ENCODE results near the gene SCUBE3. TPM values are rescaled to one million over a fixed set of nuclear protein-coding genes. Genes with fewer than 3 reads are reported as not detected.
A peak's percentile ranks its signal among the peaks of the same experiment; 100 is the strongest.

The SCUBE3 gene
- total and polyA plus RNA-seq, 3 experiments from 2014 or later = 0.07 to 0.18 (median 0.07) TPM

DNA sequence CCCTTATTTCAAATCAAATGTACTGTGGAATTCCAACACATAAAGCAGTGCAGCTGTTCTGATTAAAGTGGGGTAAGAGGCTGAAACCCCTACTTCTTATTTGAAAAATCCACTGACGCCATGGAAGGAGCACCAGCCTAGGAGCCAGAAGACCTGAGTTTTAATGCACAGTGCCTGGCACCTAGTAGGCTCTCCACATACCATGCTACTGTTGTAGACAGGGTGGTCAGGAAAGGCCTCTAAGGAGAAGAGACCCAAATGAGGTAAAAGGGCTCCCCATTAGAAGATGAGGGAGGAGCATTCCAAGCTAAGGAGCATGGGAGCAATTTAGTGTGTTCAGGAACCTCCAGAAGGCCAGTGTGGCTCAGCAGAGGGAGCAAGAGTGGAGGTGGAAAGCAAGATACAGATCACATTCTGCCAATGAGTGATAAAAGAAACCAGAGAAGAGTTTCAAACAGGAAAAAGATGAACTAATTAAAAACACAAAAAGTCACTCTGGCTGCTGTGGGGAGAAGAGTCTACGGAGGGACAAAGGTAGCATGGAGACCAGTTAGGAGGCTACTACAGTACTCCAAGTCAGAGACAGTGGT, 34.0 kb downstream of the SCUBE3 start:
- no peak overlapping the region for H3K4me3 Mint-ChIP-seq
- peak overlapping the region in 5 of 8 donors; percentile 3 to 75 (median 7) for H3K27ac Mint-ChIP-seq
- H3K27me3 Mint-ChIP-seq = no peaks in the 10 kb centered on the region
- peaks cover 0 to 10% (median 6%) of the 10 kb centered on the region in 3 donors for H3K4me1 Mint-ChIP-seq
- Histone ChIP-seq H3K27me3 (ENCODE audit: insufficient read depth, low read length, poor library complexity, severe bottlenecking) (no peaks in the 10 kb centered on the region), H3K36me3 (ENCODE audit: insufficient read depth, low read length) (no peaks in the 10 kb centered on the region), H3K9me3 (ENCODE audit: low read length) (no peaks in the 10 kb centered on the region), H3K4me1 (ENCODE audit: insufficient read depth, low read length) (peaks cover 8% of the 10 kb centered on the region), H3K4me3 (ENCODE audit: low read length) (no peak overlapping the region), H3K27ac (ENCODE audit: low read depth, low read length) (no peak overlapping the region)
- DNase-seq = no peak
- ChIA-PET POLR2A (no interaction called here), CTCF (no interaction called here)
- peaks cover 3 to 26% (median 7%) of the 10 kb centered on the region in 3 donors for H3K36me3 Mint-ChIP-seq
- H3K9me3 Mint-ChIP-seq = no peaks in the 10 kb centered on the region

DNA sequence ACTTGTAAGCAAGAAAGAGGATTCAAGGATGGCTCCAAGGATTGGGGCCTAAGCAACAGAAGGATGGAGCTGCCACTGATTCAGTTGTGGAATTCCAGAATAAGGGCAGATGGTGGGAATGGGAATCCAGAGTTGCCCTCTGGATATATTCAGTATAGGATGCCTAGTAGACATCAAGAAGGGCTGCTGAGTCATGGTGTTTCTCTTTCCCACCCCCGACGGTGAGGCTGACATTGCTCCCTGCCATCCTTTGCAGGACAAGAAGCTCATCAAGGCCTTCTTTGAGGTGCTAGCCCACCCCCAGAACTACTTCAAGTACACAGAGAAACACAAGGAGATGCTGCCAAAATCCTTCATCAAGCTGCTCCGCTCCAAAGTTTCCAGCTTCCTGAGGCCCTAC, 34.5 kb downstream of the SCUBE3 start:
- H3K27me3 Mint-ChIP-seq = no peaks in the 10 kb centered on the region
- H3K9me3 ChIP-seq (ENCODE audit: low read length) = no peaks in the 10 kb centered on the region
- CTCF ChIA-PET = interaction anchor here (0.6 kb wide), 1 partner anchor 1177 kb away, joined by 3 read pairs; no protein-coding TSS in a partner anchor
- H3K4me3 Mint-ChIP-seq = no peak overlapping the region
- no peak overlapping the region for H3K4me3 ChIP-seq (ENCODE audit: low read length)
- H3K27me3 ChIP-seq (ENCODE audit: insufficient read depth, low read length, poor library complexity, severe bottlenecking) = no peaks in the 10 kb centered on the region
- H3K9me3 Mint-ChIP-seq = no peaks in the 10 kb centered on the region
- DNase-seq = no peak
- peaks cover 3 to 26% (median 7%) of the 10 kb centered on the region in 3 donors for H3K36me3 Mint-ChIP-seq
- no peaks in the 10 kb centered on the region for H3K36me3 ChIP-seq (ENCODE audit: insufficient read depth, low read length)
- peaks cover 0 to 12% (median 6%) of the 10 kb centered on the region in 3 donors for H3K4me1 Mint-ChIP-seq
- POLR2A ChIA-PET = no interaction called here
- peak overlapping the region in 2 of 8 donors; percentile 7 to 61 for H3K27ac Mint-ChIP-seq
- no peak overlapping the region for H3K27ac ChIP-seq (ENCODE audit: low read depth, low read length)
- peaks cover 8% of the 10 kb centered on the region for H3K4me1 ChIP-seq (ENCODE audit: insufficient read depth, low read length)

DNA sequence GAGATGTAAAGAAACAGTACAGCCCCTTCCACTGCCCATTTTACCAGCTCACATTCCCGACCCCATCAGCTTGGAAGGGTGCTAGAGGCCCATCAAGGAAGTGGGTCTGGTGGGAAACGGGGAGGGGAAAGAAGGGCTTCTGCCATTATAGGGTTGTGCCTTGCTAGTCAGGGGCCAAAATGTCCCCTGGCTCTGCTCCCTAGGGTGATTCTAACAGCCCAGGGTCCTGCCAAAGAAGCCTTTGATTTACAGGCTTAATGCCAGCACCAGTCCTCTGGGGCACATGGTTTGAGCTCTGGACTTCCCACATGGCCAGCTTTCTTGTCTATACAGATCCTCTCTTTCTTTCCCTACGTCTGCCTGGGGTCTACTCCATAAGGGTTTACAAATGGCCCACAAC, 35.2 kb downstream of the SCUBE3 start:
- H3K27ac ChIP-seq (ENCODE audit: low read depth, low read length) = no peak overlapping the region
- H3K4me3 ChIP-seq (ENCODE audit: low read length) = no peak overlapping the region
- Mint-ChIP-seq H3K27me3 (no peaks in the 10 kb centered on the region), H3K4me1 (peaks cover 0 to 16% (median 7%) of the 10 kb centered on the region in 3 donors), H3K36me3 (peaks cover 3 to 25% (median 7%) of the 10 kb centered on the region in 3 donors), H3K27ac (peak overlapping the region in 3 of 8 donors; percentile 57 to 91 (median 61)), H3K4me3 (no peak overlapping the region), H3K9me3 (no peaks in the 10 kb centered on the region)
- H3K36me3 ChIP-seq (ENCODE audit: insufficient read depth, low read length) = no peaks in the 10 kb centered on the region
- H3K4me1 ChIP-seq (ENCODE audit: insufficient read depth, low read length) = peaks cover 8% of the 10 kb centered on the region
- ChIA-PET POLR2A (no interaction called here), CTCF (interaction anchor here (3.1 kb wide), 1 partner anchor 8 kb away, joined by 15 read pairs; no protein-coding TSS in a partner anchor)
- no peaks in the 10 kb centered on the region for H3K27me3 ChIP-seq (ENCODE audit: insufficient read depth, low read length, poor library complexity, severe bottlenecking)
- H3K9me3 ChIP-seq (ENCODE audit: low read length) = no peaks in the 10 kb centered on the region
- DNase-seq = no peak

DNA sequence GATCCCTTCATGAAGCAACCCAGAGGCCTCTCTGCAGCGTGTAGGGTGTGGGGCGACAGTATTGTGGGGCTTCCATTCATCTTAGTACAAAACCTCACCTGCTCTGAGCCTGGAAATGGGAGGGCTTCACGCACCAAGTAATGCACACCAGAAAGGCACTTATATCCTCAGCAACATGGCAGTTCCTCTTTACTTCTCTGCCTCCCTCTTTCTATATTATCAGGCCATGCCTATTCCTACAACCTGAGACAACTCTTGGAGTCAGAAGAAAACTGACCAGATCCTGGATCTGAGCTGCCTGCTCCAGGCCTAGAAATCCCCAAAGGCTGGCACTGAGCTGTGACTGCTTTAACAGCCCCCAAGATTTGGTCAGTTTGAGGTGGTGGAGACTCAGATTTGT, 38.2 kb downstream of the SCUBE3 start:
- Mint-ChIP-seq H3K27ac (no peak overlapping the region), H3K27me3 (no peaks in the 10 kb centered on the region), H3K4me1 (peaks cover 0 to 16% (median 7%) of the 10 kb centered on the region in 3 donors), H3K36me3 (peaks cover 0 to 3% (median 2%) of the 10 kb centered on the region in 3 donors), H3K4me3 (no peak overlapping the region), H3K9me3 (no peaks in the 10 kb centered on the region)
- no peak overlapping the region for H3K27ac ChIP-seq (ENCODE audit: low read depth, low read length)
- no peaks in the 10 kb centered on the region for H3K36me3 ChIP-seq (ENCODE audit: insufficient read depth, low read length)
- no peaks in the 10 kb centered on the region for H3K27me3 ChIP-seq (ENCODE audit: insufficient read depth, low read length, poor library complexity, severe bottlenecking)
- no peak for DNase-seq
- CTCF ChIA-PET = interaction anchor here (0.6 kb wide), 1 partner anchor 11 kb away, joined by 3 read pairs; no protein-coding TSS in a partner anchor
- POLR2A ChIA-PET = no interaction called here
- H3K4me3 ChIP-seq (ENCODE audit: low read length) = no peak overlapping the region
- H3K9me3 ChIP-seq (ENCODE audit: low read length) = no peaks in the 10 kb centered on the region
- H3K4me1 ChIP-seq (ENCODE audit: insufficient read depth, low read length) = peaks cover 8% of the 10 kb centered on the region

DNA sequence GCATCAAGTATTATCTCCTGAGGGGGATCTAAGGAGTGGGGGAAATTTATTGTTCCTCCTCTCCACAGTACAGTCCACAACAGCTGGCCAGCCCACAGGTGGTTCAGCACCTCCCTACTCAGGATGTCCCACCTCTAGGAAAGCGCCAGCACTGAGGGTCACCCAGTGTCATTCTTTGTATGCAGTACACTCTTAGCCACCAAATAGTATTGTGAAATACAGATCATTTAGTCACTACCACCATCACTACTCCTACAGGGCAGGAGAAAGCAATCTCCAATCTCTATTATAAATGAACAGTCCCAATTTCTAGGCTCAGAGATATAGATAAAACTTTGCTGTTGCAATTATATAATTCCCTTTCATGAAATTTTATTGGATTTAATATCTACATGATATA, 39.5 kb downstream of the SCUBE3 start:
- ChIA-PET CTCF (no interaction called here), POLR2A (no interaction called here)
- Mint-ChIP-seq H3K4me3 (no peak overlapping the region), H3K9me3 (no peaks in the 10 kb centered on the region), H3K27ac (peak overlapping the region in 2 of 8 donors; percentile 21 to 29), H3K27me3 (no peaks in the 10 kb centered on the region), H3K4me1 (peaks cover 7 to 16% (median 7%) of the 10 kb centered on the region in 3 donors), H3K36me3 (peaks cover 0 to 3% (median 2%) of the 10 kb centered on the region in 3 donors)
- Histone ChIP-seq H3K27me3 (ENCODE audit: insufficient read depth, low read length, poor library complexity, severe bottlenecking) (no peaks in the 10 kb centered on the region), H3K4me1 (ENCODE audit: insufficient read depth, low read length) (peaks cover 4% of the 10 kb centered on the region), H3K27ac (ENCODE audit: low read depth, low read length) (no peak overlapping the region), H3K4me3 (ENCODE audit: low read length) (no peak overlapping the region), H3K9me3 (ENCODE audit: low read length) (no peaks in the 10 kb centered on the region), H3K36me3 (ENCODE audit: insufficient read depth, low read length) (no peaks in the 10 kb centered on the region)
- no peak for DNase-seq

DNA sequence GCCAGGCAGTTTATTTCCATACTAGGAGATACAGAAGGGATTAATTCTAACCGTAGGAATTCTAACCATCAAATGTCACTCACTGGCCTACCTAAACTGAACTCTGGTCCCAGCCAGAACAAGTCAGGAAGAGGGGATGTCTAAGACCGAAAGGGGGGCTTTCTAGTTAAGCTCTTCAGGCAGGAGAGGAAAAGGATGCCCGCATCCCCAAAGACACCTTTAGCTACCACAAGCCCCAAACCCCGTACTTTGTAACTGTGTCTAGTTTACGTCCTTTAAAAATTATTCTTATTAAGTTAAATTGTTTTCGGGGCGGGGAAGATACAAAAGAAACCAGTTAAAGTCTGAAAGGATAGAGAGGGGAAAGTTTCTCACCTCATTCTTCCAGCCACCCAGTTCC, 44.6 kb downstream of the SCUBE3 start:
- H3K27me3 ChIP-seq (ENCODE audit: insufficient read depth, low read length, poor library complexity, severe bottlenecking) = no peaks in the 10 kb centered on the region
- Mint-ChIP-seq H3K36me3 (peaks cover 0 to 13% (median 2%) of the 10 kb centered on the region in 3 donors), H3K27ac (peak overlapping the region; percentile 93 to 99 (median 99)), H3K4me1 (peaks cover 45 to 54% (median 52%) of the 10 kb centered on the region in 3 donors), H3K4me3 (peak overlapping the region; percentile 89 to 99 (median 96)), H3K9me3 (no peaks in the 10 kb centered on the region), H3K27me3 (peaks cover 0 to 3% of the 10 kb centered on the region in 2 donors)
- peak overlapping the region; percentile 94 for H3K27ac ChIP-seq (ENCODE audit: low read depth, low read length)
- H3K36me3 ChIP-seq (ENCODE audit: insufficient read depth, low read length) = no peaks in the 10 kb centered on the region
- ChIA-PET POLR2A (interaction anchor here (0.5 to 0.7 kb wide), 3 partner anchors 1021 to 1624 kb away, joined by 3 to 5 read pairs (median 5); partner anchors contain the start of gene HMGA1), CTCF (interaction anchor here (1.1 to 1.7 kb wide), 4 partner anchors 17 to 40 kb away, joined by 3 to 13 read pairs (median 4); no protein-coding TSS in a partner anchor)
- H3K9me3 ChIP-seq (ENCODE audit: low read length) = no peaks in the 10 kb centered on the region
- peak overlapping the region; percentile 97 for H3K4me3 ChIP-seq (ENCODE audit: low read length)
- no peak for DNase-seq
- H3K4me1 ChIP-seq (ENCODE audit: insufficient read depth, low read length) = peaks cover 34% of the 10 kb centered on the region

DNA sequence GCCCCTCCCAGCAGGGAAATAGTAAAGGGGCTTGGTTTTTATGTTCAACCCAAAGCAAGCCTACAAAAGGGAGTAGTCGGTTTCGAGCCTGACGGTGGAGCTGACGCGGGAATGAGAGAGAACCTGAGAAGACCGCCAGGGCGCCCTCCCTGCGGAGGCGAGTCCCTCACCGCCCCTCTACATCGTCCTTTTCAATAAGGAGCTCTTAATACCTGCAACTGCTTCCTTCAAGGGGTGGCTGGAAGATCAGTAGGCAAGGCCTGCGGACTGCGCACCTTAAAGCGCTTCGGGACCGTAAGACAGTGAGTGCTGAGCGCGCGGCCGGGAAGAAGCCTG, 45.1 kb downstream of the SCUBE3 start:
- peaks cover 39% of the 10 kb centered on the region for H3K4me1 ChIP-seq (ENCODE audit: insufficient read depth, low read length)
- no peaks in the 10 kb centered on the region for H3K9me3 Mint-ChIP-seq
- peaks cover 0 to 3% of the 10 kb centered on the region in 2 donors for H3K27me3 Mint-ChIP-seq
- H3K4me3 ChIP-seq (ENCODE audit: low read length) = peak overlapping the region; percentile 97
- H3K27ac Mint-ChIP-seq = peak overlapping the region; percentile 93 to 99 (median 99)
- no peaks in the 10 kb centered on the region for H3K9me3 ChIP-seq (ENCODE audit: low read length)
- H3K36me3 Mint-ChIP-seq = peaks cover 0 to 12% (median 2%) of the 10 kb centered on the region in 3 donors
- DNase-seq = peak in 1 of 5 donors; percentile 69
- H3K4me3 Mint-ChIP-seq = peak overlapping the region; percentile 89 to 99 (median 96)
- POLR2A ChIA-PET = interaction anchor here (0.5 to 1.2 kb wide), 5 partner anchors 44 to 1623 kb away, joined by 3 to 5 read pairs (median 4); partner anchors contain the start of genes HMGA1 and TAF11
- H3K36me3 ChIP-seq (ENCODE audit: insufficient read depth, low read length) = no peaks in the 10 kb centered on the region
- H3K27ac ChIP-seq (ENCODE audit: low read depth, low read length) = peak overlapping the region; percentile 94
- CTCF ChIA-PET = interaction anchor here (0.8 to 1.7 kb wide), 8 partner anchors 17 to 366 kb away, joined by 3 to 13 read pairs (median 3); no protein-coding TSS in a partner anchor
- H3K27me3 ChIP-seq (ENCODE audit: insufficient read depth, low read length, poor library complexity, severe bottlenecking) = no peaks in the 10 kb centered on the region
- H3K4me1 Mint-ChIP-seq = peaks cover 43 to 57% (median 55%) of the 10 kb centered on the region in 3 donors

Measured in CD8-positive, alpha-beta memory T cell (primary cell).